ENCODE data around the gene ALG12.
"Not testable (repeated sequence)": the region's sequence is repeated elsewhere in the genome, so short reads cannot be mapped to it uniquely, and the experiment has no call there.

Gene ALG12

DNA sequence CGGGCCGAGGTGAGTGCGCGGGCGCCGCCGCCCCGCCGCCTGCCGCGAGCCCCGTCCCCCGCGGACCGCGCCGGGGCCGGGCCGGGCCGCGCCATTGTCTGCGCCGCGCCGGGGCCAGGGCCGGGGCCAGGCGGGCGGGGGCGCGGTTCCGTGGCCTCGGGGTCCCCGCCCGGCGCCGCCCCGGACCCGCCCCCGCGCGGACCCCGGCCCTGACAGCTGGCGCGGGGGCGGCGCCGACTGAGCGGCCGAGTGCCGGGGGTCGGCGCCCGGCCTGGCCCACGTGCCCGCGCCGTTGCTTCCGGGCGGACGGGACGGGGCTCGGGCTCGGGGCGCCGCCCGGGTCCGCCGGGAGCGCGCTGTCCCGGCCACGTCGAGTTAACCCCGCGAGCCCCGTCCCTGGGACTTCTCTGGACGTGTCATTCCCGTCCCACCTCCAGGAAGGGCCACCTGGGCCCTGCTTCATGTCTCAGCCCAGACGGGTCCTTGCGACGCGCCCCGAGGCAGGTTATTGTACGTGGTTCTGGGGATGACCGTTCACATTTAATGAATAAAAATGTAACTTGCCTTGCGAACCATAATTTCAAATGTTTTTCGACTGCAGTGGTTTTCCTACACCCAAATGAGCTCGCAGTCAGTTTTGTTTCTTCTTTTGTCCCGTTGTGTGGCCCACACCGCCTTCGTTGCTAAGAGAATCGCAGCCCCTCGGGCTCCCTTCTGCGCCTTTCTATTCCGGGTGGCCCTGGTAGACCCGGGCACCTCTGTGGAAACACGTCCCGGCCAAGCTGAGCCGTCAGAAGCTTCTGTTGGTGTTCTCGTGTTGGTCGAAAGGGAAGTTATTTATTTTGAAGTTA, 64.0 kb downstream of the ALG12 start:
- Histone ChIP-seq H3K4me2 (peak overlapping the region; percentile 83 to 98 (median 91)), H3K4me1 (peaks cover 32 to 80% (median 68%) of the 10 kb centered on the region in 10 experiments), H3K9ac (peak overlapping the region; percentile 88 to 98 (median 95)), H3K4me3 (peak overlapping the region; percentile 77 to 99 (median 96)), H3K27me3 (peaks cover 23 to 35% (median 29%) of the 10 kb centered on the region in 11 experiments), H3K27ac (peak overlapping the region; percentile 79 to 95 (median 91)), H3K9me3 (replicated peaks in 1 of 11) (no peaks in the 10 kb centered on the region; a peak in 1 of 22 replicates), H4K20me1 (peaks cover 45 to 66% (median 51%) of the 10 kb centered on the region in 11 experiments), H3K36me3 (peaks cover 5 to 35% (median 23%) of the 10 kb centered on the region in 11 experiments; a peak in 21 of 22 replicates)
- no peak for TF ChIP-seq Cebpa-rat (IDR thresholded peaks at IDR 0.05)

DNA sequence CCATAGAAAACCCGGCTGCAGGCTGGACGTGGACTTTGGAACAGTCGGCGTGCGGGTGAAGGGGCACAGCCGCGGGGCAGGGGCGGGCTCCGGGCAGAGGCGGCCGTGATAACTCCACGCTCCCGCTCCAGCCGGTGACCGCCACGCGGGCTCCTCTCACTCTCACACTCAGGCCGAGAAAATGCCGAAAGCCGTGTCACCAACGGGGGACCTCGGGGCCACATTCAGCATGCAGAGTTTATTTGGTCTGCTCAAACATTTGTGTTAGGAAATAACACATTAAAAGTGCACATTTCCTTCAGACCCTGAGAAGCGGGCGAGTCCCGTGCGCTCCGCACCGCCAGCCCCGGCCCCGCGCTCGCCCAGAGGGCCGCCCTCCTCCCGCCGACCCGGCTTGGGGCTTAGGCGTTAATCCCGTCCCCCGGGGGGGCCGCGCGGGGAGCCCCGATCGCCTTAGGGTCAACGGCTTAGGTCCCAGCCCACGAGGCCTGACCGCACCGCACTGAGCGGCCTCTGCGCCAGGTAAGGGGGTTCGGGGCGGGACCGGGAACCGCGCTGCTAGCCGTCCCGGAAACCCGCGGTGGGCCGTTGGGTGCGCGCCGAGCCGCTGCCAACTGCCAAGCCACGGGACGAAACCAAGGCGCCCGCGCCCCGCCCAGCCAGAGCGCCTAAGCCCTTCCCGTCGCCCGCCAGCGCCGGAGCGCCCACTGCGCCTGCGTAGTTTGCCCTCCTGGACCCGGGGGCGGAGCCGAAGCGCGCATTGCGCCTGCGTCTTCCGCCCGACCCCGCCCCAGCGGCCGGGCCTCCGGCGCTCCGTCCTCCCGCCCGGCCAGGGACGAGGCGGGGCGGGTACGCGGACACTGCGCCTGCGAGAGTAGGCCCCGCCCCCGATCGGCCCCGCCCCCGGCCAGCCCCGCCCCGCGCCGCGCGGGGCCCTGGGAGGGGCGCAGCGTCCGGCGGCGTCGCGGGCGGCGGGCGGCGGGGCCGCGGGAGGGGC, 65.0 kb downstream of the ALG12 start, which contains the start of gene ZBED4:
ZBED4 (plus strand) TSS at position 947 of the 997 bp plus-strand sequence. CDS start 29,819 bp downstream, outside the sequence.
- no peaks in the 10 kb centered on the region for H3K9me3 ChIP-seq (replicated peaks in 1 of 11)
- peaks cover 0 to 25% (median 15%) of the 10 kb centered on the region in 11 experiments; a peak in 18 of 22 replicates for H3K36me3 ChIP-seq
- H3K4me3 ChIP-seq = peak within 1 kb of the TSS; percentile 77 to 99 (median 96)
- TF ChIP-seq Cebpa-rat (IDR thresholded peaks at IDR 0.05) = no peak
- peak within 1 kb of the TSS; percentile 91 to 98 (median 95) for H3K9ac ChIP-seq
- H3K4me1 ChIP-seq = peaks cover 32 to 79% (median 67%) of the 10 kb centered on the region in 10 experiments
- H3K27me3 ChIP-seq = peaks cover 32 to 45% (median 40%) of the 10 kb centered on the region in 11 experiments
- H4K20me1 ChIP-seq = peaks cover 35 to 64% (median 42%) of the 10 kb centered on the region in 11 experiments
- peak within 1 kb of the TSS; percentile 79 to 99 (median 95) for H3K27ac ChIP-seq
- peak within 1 kb of the TSS; percentile 89 to 98 (median 95) for H3K4me2 ChIP-seq

DNA sequence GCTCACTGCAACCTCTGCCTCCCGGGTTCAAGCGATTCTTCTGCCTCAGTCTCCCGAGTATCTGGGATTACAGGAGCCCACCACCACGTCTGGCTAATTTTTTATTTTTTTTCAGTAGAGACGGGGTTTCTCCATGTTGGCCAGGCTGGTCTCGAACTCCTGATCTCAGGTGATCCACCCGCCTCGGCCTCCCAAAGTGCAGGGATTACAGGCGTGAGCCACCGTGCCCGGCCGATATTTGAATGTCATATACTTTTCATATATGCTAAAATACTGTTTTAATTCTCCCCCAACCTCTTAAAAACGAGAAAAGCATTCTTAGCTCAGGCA, 65.7 kb downstream of the ALG12 start:
- H3K27me3 ChIP-seq = peaks cover 39 to 52% (median 46%) of the 10 kb centered on the region in 11 experiments
- peaks cover 0 to 19% (median 14%) of the 10 kb centered on the region in 11 experiments; a peak in 16 of 22 replicates for H3K36me3 ChIP-seq
- H3K9me3 ChIP-seq (replicated peaks in 1 of 11) = not testable (repeated sequence)
- peak overlapping the region; percentile 65 to 98 (median 72) for H3K4me3 ChIP-seq
- peak overlapping the region; percentile 79 to 97 (median 92) for H3K4me2 ChIP-seq
- peak overlapping the region; percentile 87 to 96 (median 91) for H3K9ac ChIP-seq
- peak overlapping the region; percentile 79 to 99 (median 95); a peak in 21 of 22 replicates for H3K27ac ChIP-seq
- H4K20me1 ChIP-seq = peaks cover 28 to 64% (median 35%) of the 10 kb centered on the region in 11 experiments
- H3K4me1 ChIP-seq = peaks cover 35 to 72% (median 63%) of the 10 kb centered on the region in 10 experiments

DNA sequence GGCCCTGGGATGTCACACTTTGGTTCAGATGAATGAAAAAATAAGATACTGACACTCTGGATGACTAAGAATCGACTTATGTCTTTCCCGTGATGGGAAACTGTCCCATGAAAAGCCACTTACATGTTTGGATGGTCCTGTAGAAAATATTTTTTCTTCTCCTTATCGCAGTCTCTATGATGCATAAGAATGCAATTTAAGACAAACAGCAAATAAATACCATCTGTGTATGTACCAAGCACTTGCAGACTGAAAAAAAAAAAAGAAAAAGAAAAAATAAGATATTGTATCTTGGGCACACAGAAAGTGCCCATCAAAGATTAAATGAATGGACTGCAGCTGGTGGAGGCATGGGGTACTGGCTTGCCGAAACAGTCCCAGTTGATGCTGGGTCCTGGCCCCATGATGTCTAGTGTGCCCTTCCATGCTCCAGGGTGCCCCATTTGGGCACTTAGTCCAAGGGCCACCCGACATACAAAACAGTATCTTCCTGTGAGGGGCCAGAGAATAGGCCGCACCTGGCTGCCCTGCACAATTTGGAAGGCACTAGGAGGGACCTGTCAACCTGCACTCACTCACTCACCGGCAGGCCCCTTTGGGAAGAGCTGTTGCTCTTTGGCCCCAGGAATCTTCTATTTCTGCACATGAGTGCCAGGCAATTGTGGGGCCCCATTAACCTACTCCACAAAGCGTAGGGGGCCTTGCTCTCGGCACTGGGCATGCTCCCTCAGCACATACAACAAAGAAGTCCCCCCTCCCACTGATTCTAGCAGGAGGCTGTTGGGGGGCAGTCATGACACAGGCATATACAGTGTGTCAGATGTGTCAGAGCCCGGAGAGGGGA, 67.1 kb downstream of the ALG12 start:
- H4K20me1 ChIP-seq = peaks cover 15 to 50% (median 21%) of the 10 kb centered on the region in 11 experiments
- H3K9me3 ChIP-seq (replicated peaks in 1 of 11) = no peaks in the 10 kb centered on the region; a peak in 1 of 22 replicates
- no peak overlapping the region for H3K9ac ChIP-seq
- no peak overlapping the region for H3K27ac ChIP-seq
- peaks cover 0 to 8% (median 3%) of the 10 kb centered on the region in 11 experiments; a peak in 9 of 22 replicates for H3K36me3 ChIP-seq
- H3K4me3 ChIP-seq = no peak overlapping the region
- TF ChIP-seq Cebpa-rat (IDR thresholded peaks at IDR 0.05) = no peak
- H3K27me3 ChIP-seq = peaks cover 46 to 66% (median 60%) of the 10 kb centered on the region in 11 experiments
- H3K4me2 ChIP-seq = peak overlapping the region in 6 of 11 experiments; percentile 94 to 98 (median 97); a peak in 8 of 22 replicates
- H3K4me1 ChIP-seq = peaks cover 24 to 59% (median 50%) of the 10 kb centered on the region in 10 experiments

Data from BLaER1 treated with 17β-estradiol and CSF1 and Interleukin-3, amounts not matched to agents 10 nM and 100 nM (cell line).